ENCODE measurements around the gene ACTN1. TPM values are rescaled to one million over a fixed set of nuclear protein-coding genes. Genes with fewer than 3 reads are reported as not detected.

Gene ACTN1
- total and polyA plus RNA-seq, 10 of the 15 experiments (the other 5 are each of a cell fraction or from before 2014, with no cell fraction given) = 0.14 to 39.4 (median 2.6) TPM

DNA sequence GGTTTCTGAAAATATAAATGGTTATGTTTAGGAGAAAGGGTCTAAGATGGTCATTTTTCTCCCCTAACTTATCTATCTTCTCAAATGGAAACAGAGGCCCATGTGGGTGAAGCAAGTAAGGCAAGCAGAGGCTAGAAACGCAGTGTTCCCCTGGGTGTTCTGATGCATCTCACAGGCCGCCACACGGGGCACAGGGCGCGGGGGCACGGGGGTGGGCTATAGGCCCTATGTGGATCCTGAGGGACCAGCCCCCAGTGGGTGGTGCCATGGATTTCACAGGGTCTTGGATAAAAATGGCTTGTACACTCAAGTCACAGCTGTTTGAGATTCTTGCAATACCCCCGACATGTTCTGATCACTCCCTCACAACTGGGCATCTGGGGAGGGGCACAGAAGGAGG is 17.7 kb downstream of the ACTN1 start:
- peaks cover 8% of the 10 kb centered on the region for H3K4me1 ChIP-seq (ENCODE audit: control insufficient read depth, insufficient read depth, low read length)
- H3K4me2 ChIP-seq (ENCODE audit: control insufficient read depth, insufficient read depth) = no peak overlapping the region
- SMC1A ChIA-PET (ENCODE audit: uncharacterized antibody, unreplicated experiment) = no interaction called here
- H3K9ac ChIP-seq (ENCODE audit: control insufficient read depth, insufficient read depth, low read length) = no peak overlapping the region
- no peaks in the 10 kb centered on the region for H3K27me3 ChIP-seq (replicated peaks in 1 of 2; ENCODE audit: control insufficient read depth in 2 of 2, insufficient read depth in 2 of 2, low read length in 1 of 2)
- H2AFZ ChIP-seq (ENCODE audit: control insufficient read depth, low read depth, low read length) = no peak overlapping the region
- intact Hi-C loops (cut with micrococcal nuclease; ENCODE audit: unreplicated experiment) (no loop called here), in situ Hi-C loops (cut with MboI) (no loop called here)
- 72% methylated on average over 7 of the region's 7 CpGs for WGBS (ENCODE audit: insufficient coverage, insufficient replicate concordance, low lambda C conversion rate, missing lambda C conversion rate)
- H3K36me3 ChIP-seq (ENCODE audit: control insufficient read depth in 2 of 2, insufficient read depth in 2 of 2, low read length in 1 of 2) = no peaks in the 10 kb centered on the region; a peak in 1 of 4 replicates
- POLR2A ChIA-PET = no interaction called here
- CTCF ChIA-PET = no interaction called here
- no peaks in the 10 kb centered on the region for H4K20me1 ChIP-seq (ENCODE audit: control insufficient read depth, insufficient read depth)
- ATAC-seq = no peak
- H3K27ac ChIP-seq (ENCODE audit: control insufficient read depth, insufficient read depth) = no peak overlapping the region
- no peaks in the 10 kb centered on the region for H3K9me3 ChIP-seq (replicated peaks; ENCODE audit: control insufficient read depth, insufficient read depth, low read length)
- no peaks in the 10 kb centered on the region for H3K79me2 ChIP-seq (ENCODE audit: control insufficient read depth, insufficient read depth, low read length)
- DNase-seq (ENCODE audit: low read depth, low spot score) = no peak
- no peak for FAIRE-seq
- no peak overlapping the region for H3K4me3 ChIP-seq
- no TSS peak for BruUV-seq (replicated peaks)
- RAD21 ChIA-PET (ENCODE audit: unreplicated experiment) = no interaction called here
- TF ChIP-seq, protein P1, sequence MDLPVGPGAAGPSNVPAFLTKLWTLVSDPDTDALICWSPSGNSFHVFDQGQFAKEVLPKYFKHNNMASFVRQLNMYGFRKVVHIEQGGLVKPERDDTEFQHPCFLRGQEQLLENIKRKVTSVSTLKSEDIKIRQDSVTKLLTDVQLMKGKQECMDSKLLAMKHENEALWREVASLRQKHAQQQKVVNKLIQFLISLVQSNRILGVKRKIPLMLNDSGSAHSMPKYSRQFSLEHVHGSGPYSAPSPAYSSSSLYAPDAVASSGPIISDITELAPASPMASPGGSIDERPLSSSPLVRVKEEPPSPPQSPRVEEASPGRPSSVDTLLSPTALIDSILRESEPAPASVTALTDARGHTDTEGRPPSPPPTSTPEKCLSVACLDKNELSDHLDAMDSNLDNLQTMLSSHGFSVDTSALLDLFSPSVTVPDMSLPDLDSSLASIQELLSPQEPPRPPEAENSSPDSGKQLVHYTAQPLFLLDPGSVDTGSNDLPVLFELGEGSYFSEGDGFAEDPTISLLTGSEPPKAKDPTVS (IDR thresholded peaks at IDR 0.05; ENCODE audit: low read depth, low read length) = no peak
- TF ChIP-seq ATF7 (IDR thresholded peaks at IDR 0.05; ENCODE audit: low read depth) (no peak), IKZF2 (IDR thresholded peaks at IDR 0.05) (no peak), EP300 (IDR thresholded peaks at IDR 0.05; ENCODE audit: borderline replicate concordance in 1 of 2, control insufficient read depth in 1 of 2, low read depth in 2 of 2, low read length in 2 of 2) (no peak), CBX5 (IDR thresholded peaks at IDR 0.05; ENCODE audit: low read depth) (no peak), ZSCAN29 (IDR thresholded peaks at IDR 0.05) (no peak), JUNB (IDR thresholded peaks at IDR 0.05) (no peak), STAT3 (IDR thresholded peaks at IDR 0.05; ENCODE audit: low read depth, low read length) (no peak), POLR2AphosphoS2 (IDR thresholded peaks at IDR 0.05; ENCODE audit: low read depth, low read length) (no peak)
- TF ChIP-seq, protein P2, sequence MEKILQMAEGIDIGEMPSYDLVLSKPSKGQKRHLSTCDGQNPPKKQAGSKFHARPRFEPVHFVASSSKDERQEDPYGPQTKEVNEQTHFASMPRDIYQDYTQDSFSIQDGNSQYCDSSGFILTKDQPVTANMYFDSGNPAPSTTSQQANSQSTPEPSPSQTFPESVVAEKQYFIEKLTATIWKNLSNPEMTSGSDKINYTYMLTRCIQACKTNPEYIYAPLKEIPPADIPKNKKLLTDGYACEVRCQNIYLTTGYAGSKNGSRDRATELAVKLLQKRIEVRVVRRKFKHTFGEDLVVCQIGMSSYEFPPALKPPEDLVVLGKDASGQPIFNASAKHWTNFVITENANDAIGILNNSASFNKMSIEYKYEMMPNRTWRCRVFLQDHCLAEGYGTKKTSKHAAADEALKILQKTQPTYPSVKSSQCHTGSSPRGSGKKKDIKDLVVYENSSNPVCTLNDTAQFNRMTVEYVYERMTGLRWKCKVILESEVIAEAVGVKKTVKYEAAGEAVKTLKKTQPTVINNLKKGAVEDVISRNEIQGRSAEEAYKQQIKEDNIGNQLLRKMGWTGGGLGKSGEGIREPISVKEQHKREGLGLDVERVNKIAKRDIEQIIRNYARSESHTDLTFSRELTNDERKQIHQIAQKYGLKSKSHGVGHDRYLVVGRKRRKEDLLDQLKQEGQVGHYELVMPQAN (conservative IDR thresholded peaks at IDR 0.05) = no peak
- TF ChIP-seq, protein P3, sequence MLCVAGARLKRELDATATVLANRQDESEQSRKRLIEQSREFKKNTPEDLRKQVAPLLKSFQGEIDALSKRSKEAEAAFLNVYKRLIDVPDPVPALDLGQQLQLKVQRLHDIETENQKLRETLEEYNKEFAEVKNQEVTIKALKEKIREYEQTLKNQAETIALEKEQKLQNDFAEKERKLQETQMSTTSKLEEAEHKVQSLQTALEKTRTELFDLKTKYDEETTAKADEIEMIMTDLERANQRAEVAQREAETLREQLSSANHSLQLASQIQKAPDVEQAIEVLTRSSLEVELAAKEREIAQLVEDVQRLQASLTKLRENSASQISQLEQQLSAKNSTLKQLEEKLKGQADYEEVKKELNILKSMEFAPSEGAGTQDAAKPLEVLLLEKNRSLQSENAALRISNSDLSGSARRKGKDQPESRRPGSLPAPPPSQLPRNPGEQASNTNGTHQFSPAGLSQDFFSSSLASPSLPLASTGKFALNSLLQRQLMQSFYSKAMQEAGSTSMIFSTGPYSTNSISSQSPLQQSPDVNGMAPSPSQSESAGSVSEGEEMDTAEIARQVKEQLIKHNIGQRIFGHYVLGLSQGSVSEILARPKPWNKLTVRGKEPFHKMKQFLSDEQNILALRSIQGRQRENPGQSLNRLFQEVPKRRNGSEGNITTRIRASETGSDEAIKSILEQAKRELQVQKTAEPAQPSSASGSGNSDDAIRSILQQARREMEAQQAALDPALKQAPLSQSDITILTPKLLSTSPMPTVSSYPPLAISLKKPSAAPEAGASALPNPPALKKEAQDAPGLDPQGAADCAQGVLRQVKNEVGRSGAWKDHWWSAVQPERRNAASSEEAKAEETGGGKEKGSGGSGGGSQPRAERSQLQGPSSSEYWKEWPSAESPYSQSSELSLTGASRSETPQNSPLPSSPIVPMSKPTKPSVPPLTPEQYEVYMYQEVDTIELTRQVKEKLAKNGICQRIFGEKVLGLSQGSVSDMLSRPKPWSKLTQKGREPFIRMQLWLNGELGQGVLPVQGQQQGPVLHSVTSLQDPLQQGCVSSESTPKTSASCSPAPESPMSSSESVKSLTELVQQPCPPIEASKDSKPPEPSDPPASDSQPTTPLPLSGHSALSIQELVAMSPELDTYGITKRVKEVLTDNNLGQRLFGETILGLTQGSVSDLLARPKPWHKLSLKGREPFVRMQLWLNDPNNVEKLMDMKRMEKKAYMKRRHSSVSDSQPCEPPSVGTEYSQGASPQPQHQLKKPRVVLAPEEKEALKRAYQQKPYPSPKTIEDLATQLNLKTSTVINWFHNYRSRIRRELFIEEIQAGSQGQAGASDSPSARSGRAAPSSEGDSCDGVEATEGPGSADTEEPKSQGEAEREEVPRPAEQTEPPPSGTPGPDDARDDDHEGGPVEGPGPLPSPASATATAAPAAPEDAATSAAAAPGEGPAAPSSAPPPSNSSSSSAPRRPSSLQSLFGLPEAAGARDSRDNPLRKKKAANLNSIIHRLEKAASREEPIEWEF (IDR thresholded peaks at IDR 0.05; ENCODE audit: insufficient replicate concordance, low read depth, low read length) = no peak
- TF ChIP-seq, protein P4, sequence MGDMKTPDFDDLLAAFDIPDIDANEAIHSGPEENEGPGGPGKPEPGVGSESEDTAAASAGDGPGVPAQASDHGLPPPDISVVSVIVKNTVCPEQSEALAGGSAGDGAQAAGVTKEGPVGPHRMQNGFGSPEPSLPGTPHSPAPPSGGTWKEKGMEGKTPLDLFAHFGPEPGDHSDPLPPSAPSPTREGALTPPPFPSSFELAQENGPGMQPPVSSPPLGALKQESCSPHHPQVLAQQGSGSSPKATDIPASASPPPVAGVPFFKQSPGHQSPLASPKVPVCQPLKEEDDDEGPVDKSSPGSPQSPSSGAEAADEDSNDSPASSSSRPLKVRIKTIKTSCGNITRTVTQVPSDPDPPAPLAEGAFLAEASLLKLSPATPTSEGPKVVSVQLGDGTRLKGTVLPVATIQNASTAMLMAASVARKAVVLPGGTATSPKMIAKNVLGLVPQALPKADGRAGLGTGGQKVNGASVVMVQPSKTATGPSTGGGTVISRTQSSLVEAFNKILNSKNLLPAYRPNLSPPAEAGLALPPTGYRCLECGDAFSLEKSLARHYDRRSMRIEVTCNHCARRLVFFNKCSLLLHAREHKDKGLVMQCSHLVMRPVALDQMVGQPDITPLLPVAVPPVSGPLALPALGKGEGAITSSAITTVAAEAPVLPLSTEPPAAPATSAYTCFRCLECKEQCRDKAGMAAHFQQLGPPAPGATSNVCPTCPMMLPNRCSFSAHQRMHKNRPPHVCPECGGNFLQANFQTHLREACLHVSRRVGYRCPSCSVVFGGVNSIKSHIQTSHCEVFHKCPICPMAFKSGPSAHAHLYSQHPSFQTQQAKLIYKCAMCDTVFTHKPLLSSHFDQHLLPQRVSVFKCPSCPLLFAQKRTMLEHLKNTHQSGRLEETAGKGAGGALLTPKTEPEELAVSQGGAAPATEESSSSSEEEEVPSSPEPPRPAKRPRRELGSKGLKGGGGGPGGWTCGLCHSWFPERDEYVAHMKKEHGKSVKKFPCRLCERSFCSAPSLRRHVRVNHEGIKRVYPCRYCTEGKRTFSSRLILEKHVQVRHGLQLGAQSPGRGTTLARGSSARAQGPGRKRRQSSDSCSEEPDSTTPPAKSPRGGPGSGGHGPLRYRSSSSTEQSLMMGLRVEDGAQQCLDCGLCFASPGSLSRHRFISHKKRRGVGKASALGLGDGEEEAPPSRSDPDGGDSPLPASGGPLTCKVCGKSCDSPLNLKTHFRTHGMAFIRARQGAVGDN (IDR thresholded peaks at IDR 0.05) = no peak

All from GM12878 (cell line).